ENCODE measurements around the gene RRP1.
"Not testable (repeated sequence)": the region's sequence is repeated elsewhere in the genome, so short reads cannot be mapped to it uniquely, and the experiment has no call there.

RRP1 gene

GRCh38 chr21:43835050-43835449 lies 45.7 kb downstream of the RRP1 start:
- Histone ChIP-seq H3K36me3 (ENCODE audit: insufficient read depth, low read length) (no peaks in the 10 kb centered on the region), H3K27ac (ENCODE audit: low read depth, low read length) (no peak overlapping the region), H3K9me3 (ENCODE audit: insufficient read depth, low read depth, low read length) (no peaks in the 10 kb centered on the region), H3K27me3 (ENCODE audit: insufficient read depth, low read length) (no peaks in the 10 kb centered on the region), H3K4me3 (ENCODE audit: low read length) (no peak overlapping the region), H3K9ac (ENCODE audit: low read depth, low read length) (no peak overlapping the region), H3K4me1 (ENCODE audit: insufficient read depth, low read length) (no peaks in the 10 kb centered on the region)
- WGBS = 85% methylated on average over 15 of the region's 15 CpGs

GRCh38 chr21:43835861-43836260 lies 46.5 kb downstream of the RRP1 start:
- WGBS = 93% methylated on average over 6 of the region's 6 CpGs
- Histone ChIP-seq H3K4me1 (ENCODE audit: insufficient read depth, low read length) (no peaks in the 10 kb centered on the region), H3K4me3 (ENCODE audit: low read length) (no peak overlapping the region), H3K27me3 (ENCODE audit: insufficient read depth, low read length) (no peaks in the 10 kb centered on the region), H3K9me3 (ENCODE audit: insufficient read depth, low read depth, low read length) (no peaks in the 10 kb centered on the region), H3K27ac (ENCODE audit: low read depth, low read length) (no peak overlapping the region), H3K9ac (ENCODE audit: low read depth, low read length) (no peak overlapping the region), H3K36me3 (ENCODE audit: insufficient read depth, low read length) (no peaks in the 10 kb centered on the region)

DNA sequence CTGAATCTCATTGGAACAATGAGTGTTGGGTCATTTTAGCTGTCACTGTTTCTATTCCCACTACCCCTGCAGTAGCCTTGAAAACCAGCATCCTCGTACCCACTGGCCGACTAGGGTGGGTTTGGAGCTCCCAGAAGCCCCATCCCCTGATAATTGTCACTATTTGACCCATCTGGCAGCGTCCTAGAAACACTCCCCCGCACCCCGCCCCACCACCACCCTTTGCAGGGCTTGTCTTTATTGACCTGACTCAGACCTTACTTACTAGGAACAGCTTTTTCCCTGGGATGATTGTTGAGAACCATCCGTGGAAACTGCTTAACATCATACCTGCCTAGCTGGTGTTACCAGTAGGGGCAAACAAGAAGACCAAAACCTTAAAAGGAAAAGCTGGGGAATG lies 47.2 kb downstream of the RRP1 start:
- WGBS = 93% methylated on average over 6 of the region's 6 CpGs
- no peaks in the 10 kb centered on the region for H3K4me1 ChIP-seq (ENCODE audit: insufficient read depth, low read length)
- no peaks in the 10 kb centered on the region for H3K36me3 ChIP-seq (ENCODE audit: insufficient read depth, low read length)
- H3K9ac ChIP-seq (ENCODE audit: low read depth, low read length) = no peak overlapping the region
- no peak overlapping the region for H3K4me3 ChIP-seq (ENCODE audit: low read length)
- no peaks in the 10 kb centered on the region for H3K27me3 ChIP-seq (ENCODE audit: insufficient read depth, low read length)
- H3K9me3 ChIP-seq (ENCODE audit: insufficient read depth, low read depth, low read length) = no peaks in the 10 kb centered on the region
- H3K27ac ChIP-seq (ENCODE audit: low read depth, low read length) = no peak overlapping the region

DNA sequence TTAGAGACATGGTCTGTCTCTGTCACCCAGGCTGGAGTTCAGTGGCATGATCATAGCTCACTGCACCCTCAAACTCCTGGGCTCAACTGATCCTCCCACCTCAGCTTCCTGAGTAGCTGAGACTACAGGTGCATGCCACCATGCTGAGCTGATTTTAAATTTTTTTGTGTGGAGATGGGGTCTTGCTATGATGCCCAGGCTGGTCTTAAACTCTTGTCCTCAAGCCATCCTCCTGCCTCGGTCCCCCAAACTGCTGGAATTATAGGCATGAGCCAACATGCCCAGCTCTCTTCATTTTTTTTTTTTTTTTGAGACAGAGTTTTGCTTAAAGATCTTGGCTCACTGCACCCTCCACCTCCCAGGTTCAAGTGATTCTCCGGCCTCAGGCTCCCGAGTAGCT lies 50.9 kb downstream of the RRP1 start:
- Histone ChIP-seq H3K9ac (ENCODE audit: low read depth, low read length) (no peak overlapping the region), H3K4me1 (ENCODE audit: insufficient read depth, low read length) (no peaks in the 10 kb centered on the region), H3K9me3 (ENCODE audit: insufficient read depth, low read depth, low read length) (no peaks in the 10 kb centered on the region), H3K4me3 (ENCODE audit: low read length) (no peak overlapping the region), H3K36me3 (ENCODE audit: insufficient read depth, low read length) (no peaks in the 10 kb centered on the region), H3K27me3 (ENCODE audit: insufficient read depth, low read length) (no peaks in the 10 kb centered on the region), H3K27ac (ENCODE audit: low read depth, low read length) (no peak overlapping the region)
- WGBS = 87% methylated on average over 3 of the region's 3 CpGs

GRCh38 chr21:43842742-43843141 lies 53.4 kb downstream of the RRP1 start:
- Histone ChIP-seq H3K36me3 (ENCODE audit: insufficient read depth, low read length) (no peaks in the 10 kb centered on the region), H3K9ac (ENCODE audit: low read depth, low read length) (no peak overlapping the region), H3K27ac (ENCODE audit: low read depth, low read length) (no peak overlapping the region), H3K27me3 (ENCODE audit: insufficient read depth, low read length) (no peaks in the 10 kb centered on the region), H3K4me3 (ENCODE audit: low read length) (no peak overlapping the region), H3K9me3 (ENCODE audit: insufficient read depth, low read depth, low read length) (no peaks in the 10 kb centered on the region), H3K4me1 (ENCODE audit: insufficient read depth, low read length) (no peaks in the 10 kb centered on the region)
- WGBS = 96% methylated on average over 2 of the region's 2 CpGs

DNA sequence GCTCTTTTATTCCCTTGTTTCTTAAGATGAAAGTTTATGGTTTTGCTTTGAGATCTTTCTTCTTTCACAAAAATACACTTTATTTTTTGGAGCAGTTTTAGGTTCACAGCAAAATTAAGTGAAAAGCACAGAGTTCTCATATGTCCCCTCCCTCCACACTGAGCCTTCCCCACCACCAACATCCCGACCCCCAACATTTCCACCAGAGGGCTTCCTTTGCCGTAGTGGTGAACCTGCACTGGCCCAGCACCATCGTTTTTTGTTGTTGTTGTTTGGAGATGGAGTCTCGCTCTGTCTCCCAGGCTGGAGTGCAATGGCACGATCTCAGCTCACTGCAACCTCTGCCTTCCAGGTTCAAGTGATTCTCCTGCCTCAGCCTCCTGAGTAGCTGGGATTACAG lies 55.5 kb downstream of the RRP1 start:
- not testable (repeated sequence) for H3K27ac ChIP-seq (ENCODE audit: low read depth, low read length); H3K9ac ChIP-seq (ENCODE audit: low read depth, low read length); H3K36me3 ChIP-seq (ENCODE audit: insufficient read depth, low read length); H3K4me3 ChIP-seq (ENCODE audit: low read length); H3K4me1 ChIP-seq (ENCODE audit: insufficient read depth, low read length); H3K9me3 ChIP-seq (ENCODE audit: insufficient read depth, low read depth, low read length); H3K27me3 ChIP-seq (ENCODE audit: insufficient read depth, low read length)
- WGBS = 65% methylated on average over 5 of the region's 5 CpGs

DNA sequence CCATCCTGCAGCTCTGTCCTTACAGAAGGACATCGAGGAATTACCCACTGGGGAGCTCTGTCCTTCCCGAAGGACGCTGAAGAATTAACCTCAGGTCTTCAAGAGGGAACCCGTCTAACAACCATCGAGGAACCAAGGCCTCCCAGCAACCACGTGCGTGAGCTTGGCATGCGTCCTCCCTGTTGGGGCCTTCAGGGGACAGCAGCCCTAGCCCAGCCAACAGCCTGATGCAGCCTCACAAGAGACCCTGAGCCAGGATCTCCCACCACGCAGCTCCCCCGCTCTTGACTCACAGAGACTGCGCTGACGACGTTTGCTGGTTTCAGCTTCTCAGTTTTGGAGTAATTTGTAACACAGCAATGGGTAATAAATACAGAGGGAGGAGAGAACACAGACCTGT lies 56.0 kb downstream of the RRP1 start:
- no peaks in the 10 kb centered on the region for H3K9me3 ChIP-seq (ENCODE audit: insufficient read depth, low read depth, low read length)
- H3K36me3 ChIP-seq (ENCODE audit: insufficient read depth, low read length) = no peaks in the 10 kb centered on the region
- H3K4me1 ChIP-seq (ENCODE audit: insufficient read depth, low read length) = no peaks in the 10 kb centered on the region
- H3K27ac ChIP-seq (ENCODE audit: low read depth, low read length) = no peak overlapping the region
- H3K27me3 ChIP-seq (ENCODE audit: insufficient read depth, low read length) = no peaks in the 10 kb centered on the region
- H3K9ac ChIP-seq (ENCODE audit: low read depth, low read length) = no peak overlapping the region
- 95% methylated on average over 13 of the region's 13 CpGs for WGBS
- no peak overlapping the region for H3K4me3 ChIP-seq (ENCODE audit: low read length)

- 97% methylated on average over 6 of the region's 6 CpGs for WGBS
- H3K9me3 ChIP-seq (ENCODE audit: insufficient read depth, low read depth, low read length) = no peaks in the 10 kb centered on the region
- H3K4me3 ChIP-seq (ENCODE audit: low read length) = no peak overlapping the region
- no peaks in the 10 kb centered on the region for H3K4me1 ChIP-seq (ENCODE audit: insufficient read depth, low read length)
- H3K9ac ChIP-seq (ENCODE audit: low read depth, low read length) = no peak overlapping the region
- no peaks in the 10 kb centered on the region for H3K36me3 ChIP-seq (ENCODE audit: insufficient read depth, low read length)
- H3K27ac ChIP-seq (ENCODE audit: low read depth, low read length) = no peak overlapping the region
- H3K27me3 ChIP-seq (ENCODE audit: insufficient read depth, low read length) = no peaks in the 10 kb centered on the region
These were observed 57.1 kb downstream of the RRP1 start for GRCh38 chr21:43846430-43846829.

- no peak overlapping the region for H3K9ac ChIP-seq (ENCODE audit: low read depth, low read length)
- H3K4me1 ChIP-seq (ENCODE audit: insufficient read depth, low read length) = no peaks in the 10 kb centered on the region
- H3K9me3 ChIP-seq (ENCODE audit: insufficient read depth, low read depth, low read length) = no peaks in the 10 kb centered on the region
- H3K36me3 ChIP-seq (ENCODE audit: insufficient read depth, low read length) = no peaks in the 10 kb centered on the region
- no peaks in the 10 kb centered on the region for H3K27me3 ChIP-seq (ENCODE audit: insufficient read depth, low read length)
- no peak overlapping the region for H3K27ac ChIP-seq (ENCODE audit: low read depth, low read length)
- 94% methylated on average over 14 of the region's 14 CpGs for WGBS
- no peak overlapping the region for H3K4me3 ChIP-seq (ENCODE audit: low read length)
These were observed 57.9 kb downstream of the RRP1 start for GRCh38 chr21:43847301-43847700.

DNA sequence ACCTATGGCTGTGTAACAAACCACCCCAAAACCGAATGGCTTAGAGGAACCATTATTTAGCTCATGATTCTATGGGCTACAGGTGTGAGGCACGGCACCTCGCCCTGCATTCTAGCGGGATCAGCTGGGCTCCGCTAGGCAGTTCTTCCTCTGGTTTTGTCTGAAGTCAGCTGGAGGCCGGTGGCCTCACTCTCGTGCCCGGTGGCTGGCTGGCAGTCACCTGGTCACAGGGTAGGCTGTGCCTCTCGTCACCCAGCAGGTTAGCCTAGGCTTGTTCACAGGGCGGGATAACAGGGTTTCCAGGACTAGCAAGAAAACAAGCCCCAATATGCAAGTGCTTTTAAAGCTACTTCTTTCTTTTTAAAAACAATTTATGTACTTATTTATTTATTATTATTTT lies 59.4 kb downstream of the RRP1 start:
- H3K9me3 ChIP-seq (ENCODE audit: insufficient read depth, low read depth, low read length) = no peaks in the 10 kb centered on the region
- no peak overlapping the region for H3K9ac ChIP-seq (ENCODE audit: low read depth, low read length)
- 93% methylated on average over 10 of the region's 10 CpGs for WGBS
- no peaks in the 10 kb centered on the region for H3K4me1 ChIP-seq (ENCODE audit: insufficient read depth, low read length)
- H3K27me3 ChIP-seq (ENCODE audit: insufficient read depth, low read length) = no peaks in the 10 kb centered on the region
- H3K4me3 ChIP-seq (ENCODE audit: low read length) = no peak overlapping the region
- no peaks in the 10 kb centered on the region for H3K36me3 ChIP-seq (ENCODE audit: insufficient read depth, low read length)
- H3K27ac ChIP-seq (ENCODE audit: low read depth, low read length) = no peak overlapping the region

- H3K9ac ChIP-seq (ENCODE audit: low read depth, low read length) = no peak overlapping the region
- no peaks in the 10 kb centered on the region for H3K36me3 ChIP-seq (ENCODE audit: insufficient read depth, low read length)
- H3K4me3 ChIP-seq (ENCODE audit: low read length) = no peak overlapping the region
- WGBS = 87% methylated on average over 13 of the region's 13 CpGs
- no peaks in the 10 kb centered on the region for H3K4me1 ChIP-seq (ENCODE audit: insufficient read depth, low read length)
- H3K27ac ChIP-seq (ENCODE audit: low read depth, low read length) = no peak overlapping the region
- no peaks in the 10 kb centered on the region for H3K9me3 ChIP-seq (ENCODE audit: insufficient read depth, low read depth, low read length)
- H3K27me3 ChIP-seq (ENCODE audit: insufficient read depth, low read length) = no peaks in the 10 kb centered on the region
These were observed 60.3 kb downstream of the RRP1 start for GRCh38 chr21:43849532-43850299.

DNA sequence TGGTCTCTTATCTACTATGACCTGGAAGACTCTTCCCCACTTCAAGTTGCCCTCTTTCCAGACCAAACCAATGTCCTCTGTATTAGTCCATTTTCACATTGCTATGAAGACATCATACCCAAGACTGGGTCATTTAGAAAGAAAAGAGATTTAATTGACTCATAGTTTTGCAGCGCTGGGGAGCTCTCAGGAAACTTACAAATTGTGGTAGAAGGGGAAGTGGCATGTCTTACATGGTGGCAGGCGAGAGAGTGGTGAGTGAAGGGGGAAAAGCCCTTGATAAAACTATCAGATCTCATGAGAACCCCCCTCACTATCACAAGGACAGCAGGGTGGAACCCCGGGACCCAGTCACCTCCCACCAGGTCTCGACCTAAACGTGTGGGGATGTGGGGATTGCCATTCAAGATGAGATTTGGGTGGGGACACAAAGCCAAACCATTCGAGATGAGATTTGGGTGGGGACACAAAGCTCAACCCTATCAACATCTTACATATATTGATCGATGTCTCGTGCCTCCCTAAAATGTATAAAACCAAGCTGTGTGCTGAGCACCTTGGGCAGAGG lies 61.4 kb downstream of the RRP1 start:
- Histone ChIP-seq H3K27me3 (ENCODE audit: insufficient read depth, low read length) (no peaks in the 10 kb centered on the region), H3K4me1 (ENCODE audit: insufficient read depth, low read length) (no peaks in the 10 kb centered on the region), H3K27ac (ENCODE audit: low read depth, low read length) (no peak overlapping the region), H3K9me3 (ENCODE audit: insufficient read depth, low read depth, low read length) (no peaks in the 10 kb centered on the region), H3K36me3 (ENCODE audit: insufficient read depth, low read length) (no peaks in the 10 kb centered on the region), H3K9ac (ENCODE audit: low read depth, low read length) (no peak overlapping the region), H3K4me3 (ENCODE audit: low read length) (no peak overlapping the region)
- WGBS = 93% methylated on average over 5 of the region's 8 CpGs

All from HUES64 (cell line).